Measurements from ENCODE around the gene TMEM51.

The TMEM51 gene

GRCh38 chr1:15251857-15252835, 98.6 kb downstream of the TMEM51 start:
- TF ChIP-seq, protein P1, sequence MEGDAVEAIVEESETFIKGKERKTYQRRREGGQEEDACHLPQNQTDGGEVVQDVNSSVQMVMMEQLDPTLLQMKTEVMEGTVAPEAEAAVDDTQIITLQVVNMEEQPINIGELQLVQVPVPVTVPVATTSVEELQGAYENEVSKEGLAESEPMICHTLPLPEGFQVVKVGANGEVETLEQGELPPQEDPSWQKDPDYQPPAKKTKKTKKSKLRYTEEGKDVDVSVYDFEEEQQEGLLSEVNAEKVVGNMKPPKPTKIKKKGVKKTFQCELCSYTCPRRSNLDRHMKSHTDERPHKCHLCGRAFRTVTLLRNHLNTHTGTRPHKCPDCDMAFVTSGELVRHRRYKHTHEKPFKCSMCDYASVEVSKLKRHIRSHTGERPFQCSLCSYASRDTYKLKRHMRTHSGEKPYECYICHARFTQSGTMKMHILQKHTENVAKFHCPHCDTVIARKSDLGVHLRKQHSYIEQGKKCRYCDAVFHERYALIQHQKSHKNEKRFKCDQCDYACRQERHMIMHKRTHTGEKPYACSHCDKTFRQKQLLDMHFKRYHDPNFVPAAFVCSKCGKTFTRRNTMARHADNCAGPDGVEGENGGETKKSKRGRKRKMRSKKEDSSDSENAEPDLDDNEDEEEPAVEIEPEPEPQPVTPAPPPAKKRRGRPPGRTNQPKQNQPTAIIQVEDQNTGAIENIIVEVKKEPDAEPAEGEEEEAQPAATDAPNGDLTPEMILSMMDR (IDR thresholded peaks at IDR 0.05; ENCODE audit: insufficient read depth, missing control alignments) = no peak
- no peak for FAIRE-seq

GRCh38 chr1:15254559-15254958, 101.0 kb downstream of the TMEM51 start:
- DNase-seq (ENCODE audit: insufficient read length, low spot score) (no peak), FAIRE-seq (no peak)
- TF ChIP-seq, protein P1 (IDR thresholded peaks at IDR 0.05; ENCODE audit: insufficient read depth, missing control alignments) = no peak

More at GRCh38 chr1:15251857-15252835, 98.6 kb downstream of the TMEM51 start:
- DNase-seq (ENCODE audit: insufficient read length, low spot score) = no peak

DNA sequence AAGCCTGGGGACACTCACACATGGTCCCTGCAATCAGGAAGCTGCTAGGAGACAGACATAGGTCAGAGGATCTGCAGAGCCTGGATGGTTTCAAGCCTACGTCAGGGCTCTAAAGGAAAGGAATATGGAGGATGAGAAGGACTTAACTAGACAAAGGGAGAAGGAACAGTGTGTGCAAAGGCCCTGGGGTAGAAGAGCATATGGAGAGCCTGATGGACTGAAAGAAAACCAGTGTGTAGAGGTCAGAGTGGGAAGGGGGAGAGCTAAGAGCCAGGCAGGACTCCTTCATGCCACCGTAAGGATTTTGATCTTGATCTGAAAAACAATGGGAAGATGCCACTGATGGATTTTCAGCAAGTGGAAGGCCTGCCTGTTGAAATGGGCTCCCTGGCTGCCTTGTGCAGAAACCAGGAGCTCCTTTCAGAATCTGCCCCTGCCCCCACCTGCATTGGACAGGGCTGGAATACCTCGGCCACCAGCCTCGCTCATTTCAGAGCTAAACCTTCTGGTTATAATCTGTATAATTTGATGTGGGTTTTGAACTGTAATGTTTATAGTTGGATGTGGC, 102.1 kb downstream of the TMEM51 start:
- DNase-seq (ENCODE audit: insufficient read length, low spot score) (no peak), FAIRE-seq (no peak)
- TF ChIP-seq, protein P1 (IDR thresholded peaks at IDR 0.05; ENCODE audit: insufficient read depth, missing control alignments) = no peak

DNA sequence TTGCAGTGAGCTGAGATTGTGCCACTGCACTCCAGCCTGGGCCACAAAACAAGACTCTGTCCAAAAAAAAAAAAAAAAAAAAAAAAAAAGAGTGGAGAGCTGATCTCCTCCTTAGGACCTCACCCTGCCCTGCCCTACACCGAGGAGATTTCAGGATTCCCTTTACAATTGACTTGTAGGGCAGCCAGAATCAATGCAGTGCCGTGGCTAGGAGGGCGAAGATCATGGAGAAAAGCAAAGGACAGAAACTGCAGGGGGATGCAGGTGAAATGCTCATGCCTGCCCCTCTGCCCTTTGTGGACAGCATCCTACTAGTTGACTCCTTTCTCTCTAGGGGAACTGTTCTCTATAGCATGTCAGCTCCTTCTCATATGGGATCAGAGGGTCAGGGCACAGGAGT, 103.0 kb downstream of the TMEM51 start:
- DNase-seq (ENCODE audit: insufficient read length, low spot score) = no peak
- no peak for FAIRE-seq
- TF ChIP-seq, protein P1 (IDR thresholded peaks at IDR 0.05; ENCODE audit: insufficient read depth, missing control alignments) = no peak

GRCh38 chr1:15257309-15257708, 103.8 kb downstream of the TMEM51 start:
- TF ChIP-seq, protein P1 (IDR thresholded peaks at IDR 0.05; ENCODE audit: insufficient read depth, missing control alignments) = no peak
- DNase-seq (ENCODE audit: insufficient read length, low spot score) (no peak), FAIRE-seq (no peak)

DNA sequence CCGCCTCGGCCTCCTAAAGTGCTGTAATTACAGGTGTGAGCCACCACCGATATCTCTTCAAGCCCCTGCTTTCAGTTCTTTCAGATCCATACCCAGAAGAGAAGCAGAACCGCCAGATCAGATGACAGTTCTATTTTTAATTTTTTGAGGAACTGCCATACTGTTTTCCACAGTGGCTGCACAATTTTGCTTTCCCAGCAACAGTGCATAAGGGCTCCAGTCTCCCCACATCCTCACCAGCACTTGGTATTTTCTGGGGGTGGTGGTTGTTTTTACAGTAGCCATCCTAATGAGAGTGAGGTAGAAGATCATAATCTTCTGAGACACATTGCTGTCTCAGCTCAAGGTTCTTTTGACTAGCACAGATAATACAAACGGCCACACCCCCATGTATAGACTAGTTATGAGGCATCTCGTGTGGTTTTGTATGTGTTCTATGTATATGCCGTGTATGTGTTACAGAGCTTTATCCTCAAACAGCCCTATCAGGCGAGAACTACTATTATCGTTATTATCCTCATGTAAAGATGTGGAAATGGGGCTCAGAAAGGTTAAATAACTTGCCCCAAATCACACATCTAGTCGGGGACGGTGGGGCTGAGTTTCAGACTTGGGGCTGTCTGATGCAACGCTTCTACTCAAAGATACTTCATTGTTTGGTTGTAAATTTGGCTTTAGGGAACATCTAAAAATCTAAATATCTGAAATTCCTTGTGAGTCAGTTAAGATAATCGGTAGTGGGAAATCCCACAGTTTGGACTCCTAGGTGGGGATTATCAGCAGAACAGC, 105.5 kb downstream of the TMEM51 start:
- TF ChIP-seq, protein P1 (IDR thresholded peaks at IDR 0.05; ENCODE audit: insufficient read depth, missing control alignments) = no peak
- DNase-seq (ENCODE audit: insufficient read length, low spot score) (no peak), FAIRE-seq (no peak)
